ENCODE data around the gene TIMM22.

Gene TIMM22

GRCh38 chr17:980406-981291 is 16.3 kb upstream of the TIMM22 start (continued):
- no peak for TF ChIP-seq ZNF664 (tag by site-specific recombination; IDR thresholded peaks at IDR 0.05)
- TF ChIP-seq ZNF560 (tag by site-specific recombination; IDR thresholded peaks at IDR 0.05; ENCODE audit: borderline replicate concordance): no peak
- TF ChIP-seq EGR2 (tag by site-specific recombination; IDR thresholded peaks at IDR 0.05; ENCODE audit: low read depth): no peak
- no peak for TF ChIP-seq ZNF585B (tag by site-specific recombination; IDR thresholded peaks at IDR 0.05)
- TF ChIP-seq ZNF621 (tag by site-specific recombination; IDR thresholded peaks at IDR 0.05): no peak
- TF ChIP-seq ZFP3 (tag by site-specific recombination; IDR thresholded peaks at IDR 0.05; ENCODE audit: low read depth): no peak
- no peak for TF ChIP-seq ZNF146 (tag by site-specific recombination; IDR thresholded peaks at IDR 0.05)
- TF ChIP-seq RBAK (tag by site-specific recombination; IDR thresholded peaks at IDR 0.05): no peak
- TF ChIP-seq ZNF311 (tag by site-specific recombination; IDR thresholded peaks at IDR 0.05; ENCODE audit: borderline replicate concordance): no peak
- no peak for TF ChIP-seq ZNF791 (tag by site-specific recombination; IDR thresholded peaks at IDR 0.05)
- no peak for TF ChIP-seq ZNF184 (tag by site-specific recombination; IDR thresholded peaks at IDR 0.05)
- no peak for TF ChIP-seq ZNF16 (tag by site-specific recombination; IDR thresholded peaks at IDR 0.05; ENCODE audit: low read depth)
- no peak for TF ChIP-seq ZBTB10 (tag by site-specific recombination; IDR thresholded peaks at IDR 0.05)
- TF ChIP-seq ZNF610 (tag by site-specific recombination; IDR thresholded peaks at IDR 0.05; ENCODE audit: borderline replicate concordance): no peak
- TF ChIP-seq SALL2 (tag by site-specific recombination; IDR thresholded peaks at IDR 0.05; ENCODE audit: borderline replicate concordance): no peak
- no peak for TF ChIP-seq ZNF510 (tag by site-specific recombination; IDR thresholded peaks at IDR 0.05; ENCODE audit: insufficient replicate concordance)
- no peak for TF ChIP-seq ZNF623 (tag by site-specific recombination; IDR thresholded peaks at IDR 0.05)
- TF ChIP-seq ZNF692 (tag by site-specific recombination; IDR thresholded peaks at IDR 0.05): no peak
- no peak for TF ChIP-seq ZNF354C (tag by site-specific recombination; IDR thresholded peaks at IDR 0.05; ENCODE audit: borderline replicate concordance, low read depth)
- TF ChIP-seq BCL11B (tag by site-specific recombination; IDR thresholded peaks at IDR 0.05; ENCODE audit: low read depth): no peak
- no peak for TF ChIP-seq ZNF555 (tag by site-specific recombination; conservative IDR thresholded peaks at IDR 0.05)
- TF ChIP-seq REST (tag by site-specific recombination; IDR thresholded peaks at IDR 0.05): no peak
- no peak for TF ChIP-seq YY2 (tag by site-specific recombination; IDR thresholded peaks at IDR 0.05)
- TF ChIP-seq PATZ1 (tag by site-specific recombination; IDR thresholded peaks at IDR 0.05): peak; percentile 28; the same call in 1 of the 2 replicates
- TF ChIP-seq KLF9 (tag by site-specific recombination; IDR thresholded peaks at IDR 0.05; ENCODE audit: low read depth): peak; percentile 41; the same call in 1 of the 2 replicates
- TF ChIP-seq ZSCAN23 (tag by site-specific recombination; IDR thresholded peaks at IDR 0.05): no peak
- no peak; the same call in 1 of the 2 replicates for TF ChIP-seq ZNF157 (tag by site-specific recombination; IDR thresholded peaks at IDR 0.05)
- TF ChIP-seq ZNF785 (tag by site-specific recombination; IDR thresholded peaks at IDR 0.05): no peak; the same call in 1 of the 2 replicates
- TF ChIP-seq ZNF114 (tag by site-specific recombination; IDR thresholded peaks at IDR 0.05): no peak
- TF ChIP-seq ZNF324 (tag by site-specific recombination; IDR thresholded peaks at IDR 0.05): no peak
- TF ChIP-seq ZNF426 (tag by site-specific recombination; IDR thresholded peaks at IDR 0.05): no peak

All from HEK293 (cell line).